ENCODE results near the gene TOM1.

The TOM1 gene

GRCh38 chr22:35310556-35311550 is 11.2 kb downstream of the TOM1 start:
- Histone ChIP-seq H3K4me3 (ENCODE audit: low read length) (no peak overlapping the region), H3K4me1 (ENCODE audit: control insufficient read depth, insufficient read depth, low read length) (peaks cover 31% of the 10 kb centered on the region), H3K36me3 (ENCODE audit: control insufficient read depth, insufficient read depth, low read length) (no peaks in the 10 kb centered on the region), H3K27me3 (ENCODE audit: control insufficient read depth, insufficient read depth, low read length) (no peaks in the 10 kb centered on the region), H3K9me3 (ENCODE audit: control insufficient read depth, low read length) (no peaks in the 10 kb centered on the region), H3K9ac (ENCODE audit: low read length) (no peak overlapping the region)

GRCh38 chr22:35311551-35311999 is 11.9 kb downstream of the TOM1 start:
- no peak overlapping the region for H3K9ac ChIP-seq (ENCODE audit: low read length)
- H3K4me1 ChIP-seq (ENCODE audit: control insufficient read depth, insufficient read depth, low read length) = peaks cover 37% of the 10 kb centered on the region
- no peak overlapping the region for H3K4me3 ChIP-seq (ENCODE audit: low read length)
- H3K9me3 ChIP-seq (ENCODE audit: control insufficient read depth, low read length) = no peaks in the 10 kb centered on the region
- no peaks in the 10 kb centered on the region for H3K36me3 ChIP-seq (ENCODE audit: control insufficient read depth, insufficient read depth, low read length)
- H3K27me3 ChIP-seq (ENCODE audit: control insufficient read depth, insufficient read depth, low read length) = no peaks in the 10 kb centered on the region

- Histone ChIP-seq H3K27me3 (ENCODE audit: control insufficient read depth, insufficient read depth, low read length) (no peaks in the 10 kb centered on the region), H3K36me3 (ENCODE audit: control insufficient read depth, insufficient read depth, low read length) (no peaks in the 10 kb centered on the region), H3K9me3 (ENCODE audit: control insufficient read depth, low read length) (no peaks in the 10 kb centered on the region), H3K4me1 (ENCODE audit: control insufficient read depth, insufficient read depth, low read length) (peaks cover 37% of the 10 kb centered on the region), H3K4me3 (ENCODE audit: low read length) (no peak overlapping the region), H3K9ac (ENCODE audit: low read length) (no peak overlapping the region)
These were observed 12.7 kb downstream of the TOM1 start for GRCh38 chr22:35312198-35313059.

GRCh38 chr22:35313311-35314121 is 13.8 kb downstream of the TOM1 start:
- Histone ChIP-seq H3K36me3 (ENCODE audit: control insufficient read depth, insufficient read depth, low read length) (no peaks in the 10 kb centered on the region), H3K4me3 (ENCODE audit: low read length) (no peak overlapping the region), H3K9me3 (ENCODE audit: control insufficient read depth, low read length) (no peaks in the 10 kb centered on the region), H3K27me3 (ENCODE audit: control insufficient read depth, insufficient read depth, low read length) (no peaks in the 10 kb centered on the region), H3K9ac (ENCODE audit: low read length) (no peak overlapping the region), H3K4me1 (ENCODE audit: control insufficient read depth, insufficient read depth, low read length) (peaks cover 37% of the 10 kb centered on the region)

- H3K9me3 ChIP-seq (ENCODE audit: control insufficient read depth, low read length) = no peaks in the 10 kb centered on the region
- H3K27me3 ChIP-seq (ENCODE audit: control insufficient read depth, insufficient read depth, low read length) = no peaks in the 10 kb centered on the region
- peaks cover 37% of the 10 kb centered on the region for H3K4me1 ChIP-seq (ENCODE audit: control insufficient read depth, insufficient read depth, low read length)
- H3K9ac ChIP-seq (ENCODE audit: low read length) = no peak overlapping the region
- H3K36me3 ChIP-seq (ENCODE audit: control insufficient read depth, insufficient read depth, low read length) = no peaks in the 10 kb centered on the region
- no peak overlapping the region for H3K4me3 ChIP-seq (ENCODE audit: low read length)
These were observed 14.7 kb downstream of the TOM1 start for GRCh38 chr22:35314161-35314942.

- no peaks in the 10 kb centered on the region for H3K27me3 ChIP-seq (ENCODE audit: control insufficient read depth, insufficient read depth, low read length)
- H3K4me3 ChIP-seq (ENCODE audit: low read length) = no peak overlapping the region
- peaks cover 34% of the 10 kb centered on the region for H3K4me1 ChIP-seq (ENCODE audit: control insufficient read depth, insufficient read depth, low read length)
- no peak overlapping the region for H3K9ac ChIP-seq (ENCODE audit: low read length)
- H3K9me3 ChIP-seq (ENCODE audit: control insufficient read depth, low read length) = no peaks in the 10 kb centered on the region
- no peaks in the 10 kb centered on the region for H3K36me3 ChIP-seq (ENCODE audit: control insufficient read depth, insufficient read depth, low read length)
These were observed 15.6 kb downstream of the TOM1 start for GRCh38 chr22:35315141-35315854.

- Histone ChIP-seq H3K36me3 (ENCODE audit: control insufficient read depth, insufficient read depth, low read length) (no peaks in the 10 kb centered on the region), H3K4me3 (ENCODE audit: low read length) (no peak overlapping the region), H3K9me3 (ENCODE audit: control insufficient read depth, low read length) (no peaks in the 10 kb centered on the region), H3K4me1 (ENCODE audit: control insufficient read depth, insufficient read depth, low read length) (peaks cover 26% of the 10 kb centered on the region), H3K27me3 (ENCODE audit: control insufficient read depth, insufficient read depth, low read length) (no peaks in the 10 kb centered on the region), H3K9ac (ENCODE audit: low read length) (no peak overlapping the region)
These were observed 16.4 kb downstream of the TOM1 start for GRCh38 chr22:35315855-35316745.

GRCh38 chr22:35316751-35317150 is 17.1 kb downstream of the TOM1 start:
- Histone ChIP-seq H3K9ac (ENCODE audit: low read length) (no peak overlapping the region), H3K9me3 (ENCODE audit: control insufficient read depth, low read length) (no peaks in the 10 kb centered on the region), H3K36me3 (ENCODE audit: control insufficient read depth, insufficient read depth, low read length) (no peaks in the 10 kb centered on the region), H3K27me3 (ENCODE audit: control insufficient read depth, insufficient read depth, low read length) (no peaks in the 10 kb centered on the region), H3K4me1 (ENCODE audit: control insufficient read depth, insufficient read depth, low read length) (peaks cover 19% of the 10 kb centered on the region), H3K4me3 (ENCODE audit: low read length) (no peak overlapping the region)

GRCh38 chr22:35317680-35318290 is 18.1 kb downstream of the TOM1 start:
- H3K9me3 ChIP-seq (ENCODE audit: control insufficient read depth, low read length) = no peaks in the 10 kb centered on the region
- no peak overlapping the region for H3K9ac ChIP-seq (ENCODE audit: low read length)
- peaks cover 11% of the 10 kb centered on the region for H3K4me1 ChIP-seq (ENCODE audit: control insufficient read depth, insufficient read depth, low read length)
- H3K36me3 ChIP-seq (ENCODE audit: control insufficient read depth, insufficient read depth, low read length) = no peaks in the 10 kb centered on the region
- H3K4me3 ChIP-seq (ENCODE audit: low read length) = no peak overlapping the region
- no peaks in the 10 kb centered on the region for H3K27me3 ChIP-seq (ENCODE audit: control insufficient read depth, insufficient read depth, low read length)
